ENCODE measurements around the gene SOHLH1. TPM values are rescaled to one million over a fixed set of nuclear protein-coding genes. Genes with fewer than 3 reads are reported as not detected.

SOHLH1 gene
- total RNA-seq, 1 donor from 2014 or later, result not detected

GRCh38 chr9:135739271-135740220 is 40.3 kb upstream of the SOHLH1 start:
- DNase-seq (no peak), ATAC-seq (no peak)
- Histone ChIP-seq H3K9me3 (no peaks in the 10 kb centered on the region), H3K27me3 (peaks cover 37% of the 10 kb centered on the region), H3K4me3 (no peak overlapping the region), H3K36me3 (no peaks in the 10 kb centered on the region), H3K27ac (no peak overlapping the region), H3K4me1 (no peaks in the 10 kb centered on the region)
- intact Hi-C loops (cut with DNase I), result no loop called here
- TF ChIP-seq CTCF (IDR thresholded peaks at IDR 0.05), result no peak

GRCh38 chr9:135737840-135738521 is 38.7 kb upstream of the SOHLH1 start:
- no peak for DNase-seq
- H3K27ac ChIP-seq, result no peak overlapping the region

GRCh38 chr9:135736979-135737839 is 37.9 kb upstream of the SOHLH1 start:
- no peak for DNase-seq

More at GRCh38 chr9:135737840-135738521, 38.7 kb upstream of the SOHLH1 start:
- TF ChIP-seq CTCF (IDR thresholded peaks at IDR 0.05), result no peak
- H3K4me3 ChIP-seq, result no peak overlapping the region
- H3K36me3 ChIP-seq, result no peaks in the 10 kb centered on the region
- H3K27me3 ChIP-seq, result peaks cover 37% of the 10 kb centered on the region
- intact Hi-C loops (cut with DNase I), result no loop called here
- H3K4me1 ChIP-seq, result no peaks in the 10 kb centered on the region
- ATAC-seq, result no peak
- no peaks in the 10 kb centered on the region for H3K9me3 ChIP-seq

GRCh38 chr9:135736272-135736978 is 37.1 kb upstream of the SOHLH1 start:
- intact Hi-C loops (cut with DNase I), result no loop called here
- H3K27me3 ChIP-seq, result peaks cover 37% of the 10 kb centered on the region
- DNase-seq, result no peak
- no peaks in the 10 kb centered on the region for H3K4me1 ChIP-seq
- no peak for ATAC-seq
- no peaks in the 10 kb centered on the region for H3K9me3 ChIP-seq
- no peak overlapping the region for H3K4me3 ChIP-seq
- no peak for TF ChIP-seq CTCF (IDR thresholded peaks at IDR 0.05)
- no peaks in the 10 kb centered on the region for H3K36me3 ChIP-seq
- no peak overlapping the region for H3K27ac ChIP-seq

More at GRCh38 chr9:135736979-135737839, 37.9 kb upstream of the SOHLH1 start:
- intact Hi-C loops (cut with DNase I), result no loop called here
- no peak for TF ChIP-seq CTCF (IDR thresholded peaks at IDR 0.05)
- Histone ChIP-seq H3K4me1 (no peaks in the 10 kb centered on the region), H3K36me3 (no peaks in the 10 kb centered on the region), H3K9me3 (no peaks in the 10 kb centered on the region), H3K27me3 (peaks cover 37% of the 10 kb centered on the region), H3K4me3 (no peak overlapping the region), H3K27ac (no peak overlapping the region)
- no peak for ATAC-seq

All from upper lobe of right lung (tissue), 1 donor.